HepG2 (cell line): ENCODE data around the gene GSKIP. TPM values are rescaled to one million over a fixed set of nuclear protein-coding genes. Genes with fewer than 3 reads are reported as not detected.

Experiments used
- ARID2 ChIP-seq: sonication (generic); formaldehyde crosslinking; IDR thresholded peaks from 2 replicates; pipeline ENCODE4 v1.8.1; 2022; ENCODE audit warnings: mild to moderate bottlenecking, missing genetic modification reagents, borderline replicate concordance
- DZIP1 ChIP-seq: sonication (generic); formaldehyde crosslinking; IDR thresholded peaks from 2 replicates; pipeline ENCODE4 v1.5.0; 2020; ENCODE audit warnings: mild to moderate bottlenecking, missing genetic modification reagents
- IKZF4 ChIP-seq: sonication (generic); formaldehyde crosslinking; IDR thresholded peaks from 2 replicates; pipeline ENCODE4 v1.5.1; 2020; ENCODE audit warnings: borderline replicate concordance, mild to moderate bottlenecking, low read depth, missing genetic modification reagents; ENCODE audit errors: not compliant biosample characterization
- MLLT10 ChIP-seq: sonication (generic); formaldehyde crosslinking; IDR thresholded peaks from 2 replicates; pipeline ENCODE4 v1.4.0; 2020; ENCODE audit warnings: missing genetic modification reagents
- RAD21 ChIP-seq: fragments of 450-650 bp; formaldehyde crosslinking; IDR thresholded peaks from 2 replicates; pipeline ENCODE4 v1.5.0; 2020; ENCODE audit warnings: mild to moderate bottlenecking
- RARA ChIP-seq: IDR thresholded peaks from 2 replicates; pipeline ENCODE4 v1.6.1; 2016; ENCODE audit warnings: missing genetic modification reagents, missing compliant biosample characterization
- RORA ChIP-seq: sonication (generic); formaldehyde crosslinking; IDR thresholded peaks from 2 replicates; pipeline ENCODE4 v1.5.0; 2020; ENCODE audit warnings: mild to moderate bottlenecking, missing genetic modification reagents, moderate library complexity
- SMARCC2 ChIP-seq: fragments of 450-650 bp; IDR thresholded peaks from 2 replicates; pipeline ENCODE4 v1.6.1; 2017; ENCODE audit warnings: antibody characterized with exemption, mild to moderate bottlenecking
- ZBTB26 ChIP-seq: IDR thresholded peaks from 2 replicates; pipeline ENCODE4 v1.6.1; 2016; ENCODE audit warnings: missing compliant biosample characterization, missing genetic modification reagents, borderline replicate concordance
- ZBTB39 ChIP-seq: sonication (generic); formaldehyde crosslinking; IDR thresholded peaks from 2 replicates; pipeline ENCODE4 v1.5.0; 2020; ENCODE audit warnings: missing genetic modification reagents
- ZNF276 ChIP-seq: sonication (generic); formaldehyde crosslinking; IDR thresholded peaks from 2 replicates; pipeline ENCODE4 v1.4.0; 2020; ENCODE audit warnings: mild to moderate bottlenecking, low read depth, missing genetic modification reagents
- ZNF335 ChIP-seq: sonication (generic); formaldehyde crosslinking; IDR thresholded peaks from 2 replicates; pipeline ENCODE4 v1.4.0; 2020; ENCODE audit warnings: missing genetic modification reagents
- ZNF646 ChIP-seq: sonication (generic); formaldehyde crosslinking; IDR thresholded peaks from 2 replicates; pipeline ENCODE4 v1.9.0; 2021; ENCODE audit warnings: mild to moderate bottlenecking, missing genetic modification reagents
- polyA plus RNA-seq, 8 experiments: library from polyadenylated mRNA; depleted of rRNA in 3 of 8; stranded (reverse) in 7 of 8; unstranded in 1 of 8; fragments of >200 nt; fragmentation: Illumina TruSeq in 4 of 8; extraction: Trizol in 4 of 8; gene quantifications; 2 replicates each; pipeline versions ENCODE4 v1.2.1 to v1.2.3, GENCODE V29; 2011 to 2016; ENCODE audit warnings: low read depth in 4 of 8, missing spikeins in 1 of 8, mixed read lengths in 1 of 8; ENCODE audit not compliant: insufficient read depth in 1 of 8
- total RNA-seq, 5 experiments: library from RNA; depleted of rRNA; stranded (reverse); fragments of >200 nt; fragmentation: Illumina TruSeq; extraction: Trizol; gene quantifications; 2 replicates each; pipeline ENCODE4 v1.2.3, GENCODE V29; 2016; ENCODE audit warnings: low read depth in 1 of 5

Gene GSKIP
- total and polyA plus RNA-seq, 2 of the 13 experiments (the other 11 are each of a cell fraction or from before 2014, with no cell fraction given) = 12.5 to 27.3 TPM

GRCh38 chr14:96391293-96392118 lies 28.2 kb downstream of the GSKIP start (continued):
- peak; percentile 42; the same call in 1 of the 2 replicates for TF ChIP-seq DZIP1
- no peak for TF ChIP-seq ZBTB39 (CRISPR knock-in tag)
- TF ChIP-seq ZNF276 (CRISPR knock-in tag) = no peak
- TF ChIP-seq ZNF335 = no peak
- no peak for TF ChIP-seq RARA (CRISPR knock-in tag)
- TF ChIP-seq ARID2 (CRISPR knock-in tag) = no peak
- TF ChIP-seq ZBTB26 (CRISPR knock-in tag) = no peak
- no peak for TF ChIP-seq ZNF646
- peak; percentile 4; the same call in 1 of the 2 replicates for TF ChIP-seq RAD21
- TF ChIP-seq MLLT10 (CRISPR knock-in tag) = no peak
- no peak for TF ChIP-seq RORA (CRISPR knock-in tag)
- TF ChIP-seq SMARCC2 = no peak
- TF ChIP-seq IKZF4 (CRISPR knock-in tag) = no peak
